ENCODE measurements around the gene C21orf58.

Gene C21orf58

GRCh38 chr21:46304955-46305354, 18.7 kb downstream of the C21orf58 start:
- H3K9ac ChIP-seq (ENCODE audit: low read length): no peak overlapping the region
- H3K9me3 ChIP-seq (ENCODE audit: low read length): no peaks in the 10 kb centered on the region
- H3K27ac ChIP-seq (ENCODE audit: low read depth, low read length): no peak overlapping the region
- no peaks in the 10 kb centered on the region for H3K27me3 ChIP-seq (ENCODE audit: control insufficient read depth in 1 of 2, insufficient read depth in 2 of 2, low read length in 2 of 2)
- H3K4me1 ChIP-seq (ENCODE audit: insufficient read depth, low read length): no peaks in the 10 kb centered on the region
- H3K36me3 ChIP-seq (ENCODE audit: insufficient read depth, low read length): no peaks in the 10 kb centered on the region
- H3K4me3 ChIP-seq (ENCODE audit: low read depth in 1 of 2, low read length in 2 of 2): no peak overlapping the region

GRCh38 chr21:46304437-46304836, 19.2 kb downstream of the C21orf58 start:
- Histone ChIP-seq H3K36me3 (ENCODE audit: insufficient read depth, low read length) (no peaks in the 10 kb centered on the region), H3K4me3 (ENCODE audit: low read depth in 1 of 2, low read length in 2 of 2) (no peak overlapping the region), H3K27me3 (ENCODE audit: control insufficient read depth in 1 of 2, insufficient read depth in 2 of 2, low read length in 2 of 2) (no peaks in the 10 kb centered on the region), H3K4me1 (ENCODE audit: insufficient read depth, low read length) (no peaks in the 10 kb centered on the region), H3K27ac (ENCODE audit: low read depth, low read length) (no peak overlapping the region), H3K9ac (ENCODE audit: low read length) (no peak overlapping the region), H3K9me3 (ENCODE audit: low read length) (no peaks in the 10 kb centered on the region)

GRCh38 chr21:46301759-46302158, 21.9 kb downstream of the C21orf58 start:
- no peak overlapping the region for H3K27ac ChIP-seq (ENCODE audit: low read depth, low read length)
- no peak overlapping the region for H3K4me3 ChIP-seq (ENCODE audit: low read depth in 1 of 2, low read length in 2 of 2)
- no peaks in the 10 kb centered on the region for H3K4me1 ChIP-seq (ENCODE audit: insufficient read depth, low read length)
- peaks cover 0 to 15% of the 10 kb centered on the region in 2 donors for H3K27me3 ChIP-seq (ENCODE audit: control insufficient read depth in 1 of 2, insufficient read depth in 2 of 2, low read length in 2 of 2)
- no peak overlapping the region for H3K9ac ChIP-seq (ENCODE audit: low read length)
- no peaks in the 10 kb centered on the region for H3K9me3 ChIP-seq (ENCODE audit: low read length)
- no peaks in the 10 kb centered on the region for H3K36me3 ChIP-seq (ENCODE audit: insufficient read depth, low read length)

DNA sequence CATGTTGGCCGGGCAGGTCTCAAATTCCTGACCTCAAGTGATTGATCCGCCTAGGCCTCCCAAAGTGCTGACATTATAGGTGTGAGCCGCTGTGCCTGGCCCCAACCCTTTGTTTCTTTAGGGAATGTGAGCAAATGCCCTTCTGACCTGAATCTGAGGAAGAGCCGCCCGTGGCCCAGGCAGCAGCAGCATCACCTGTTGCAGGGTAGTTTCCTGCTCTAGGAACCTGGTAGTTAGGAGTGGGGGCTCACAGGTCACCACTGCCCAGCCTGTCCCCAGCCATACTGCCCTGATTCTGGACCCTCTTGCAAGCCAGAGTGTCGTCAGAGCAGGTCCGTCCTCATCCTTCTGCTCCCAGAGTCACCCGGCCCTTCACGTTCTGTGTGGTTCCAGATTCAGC, 24.5 kb downstream of the C21orf58 start:
- no peaks in the 10 kb centered on the region for H3K4me1 ChIP-seq (ENCODE audit: insufficient read depth, low read length)

GRCh38 chr21:46297338-46298271, 26.1 kb downstream of the C21orf58 start:
- Histone ChIP-seq H3K4me1 (ENCODE audit: insufficient read depth, low read length) (no peaks in the 10 kb centered on the region), H3K9ac (ENCODE audit: low read length) (no peak overlapping the region), H3K27me3 (ENCODE audit: control insufficient read depth in 1 of 2, insufficient read depth in 2 of 2, low read length in 2 of 2) (peaks cover 0 to 15% of the 10 kb centered on the region in 2 donors), H3K4me3 (ENCODE audit: low read depth in 1 of 2, low read length in 2 of 2) (peak overlapping the region; percentile 32 to 50), H3K9me3 (ENCODE audit: low read length) (no peaks in the 10 kb centered on the region), H3K36me3 (ENCODE audit: insufficient read depth, low read length) (no peaks in the 10 kb centered on the region), H3K27ac (ENCODE audit: low read depth, low read length) (no peak overlapping the region)

More for the DNA sequence above, 24.5 kb downstream of the C21orf58 start:
- Histone ChIP-seq H3K9ac (ENCODE audit: low read length) (no peak overlapping the region), H3K4me3 (ENCODE audit: low read depth in 1 of 2, low read length in 2 of 2) (no peak overlapping the region), H3K36me3 (ENCODE audit: insufficient read depth, low read length) (no peaks in the 10 kb centered on the region), H3K27ac (ENCODE audit: low read depth, low read length) (no peak overlapping the region), H3K27me3 (ENCODE audit: control insufficient read depth in 1 of 2, insufficient read depth in 2 of 2, low read length in 2 of 2) (peaks cover 0 to 15% of the 10 kb centered on the region in 2 donors), H3K9me3 (ENCODE audit: low read length) (no peaks in the 10 kb centered on the region)

DNA sequence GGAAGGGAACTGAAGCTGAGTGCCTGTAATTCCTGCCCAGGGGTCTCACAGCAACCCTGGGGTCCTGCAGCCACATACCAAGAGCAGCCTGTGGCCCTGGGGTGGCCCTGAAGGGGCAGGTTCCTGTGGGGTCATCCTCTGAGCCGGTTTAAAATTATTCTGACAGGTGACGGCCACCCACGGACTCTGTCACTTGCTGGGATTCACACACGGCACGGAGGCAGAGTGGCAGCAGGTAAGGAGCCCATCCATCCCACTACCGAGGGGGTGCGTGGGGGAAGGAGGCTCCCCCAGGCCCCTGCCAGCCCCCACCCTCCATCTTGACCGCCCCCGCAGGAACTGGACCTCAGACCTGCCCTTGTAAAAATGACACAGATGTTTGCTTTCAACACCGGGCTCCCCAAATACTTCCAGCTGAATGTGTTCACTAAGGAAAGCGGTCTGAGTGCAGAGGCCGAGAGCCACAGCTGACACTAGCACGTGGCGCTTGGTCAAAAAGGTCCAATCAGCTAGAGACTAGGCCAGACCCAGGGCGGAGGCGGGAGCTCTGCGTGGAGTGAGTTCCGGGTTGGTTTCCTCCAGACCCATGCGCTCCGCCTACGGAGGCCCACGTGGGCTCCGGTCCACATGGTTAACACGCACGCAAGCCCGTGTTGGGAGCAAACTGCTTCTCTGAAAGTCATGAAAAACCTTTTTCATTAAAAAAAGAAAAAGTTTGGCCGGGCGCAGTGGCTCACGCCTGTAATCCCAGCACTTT, 27.5 kb downstream of the C21orf58 start:
- peaks cover 13% of the 10 kb centered on the region for H3K36me3 ChIP-seq (ENCODE audit: insufficient read depth, low read length)
- peaks cover 0 to 15% of the 10 kb centered on the region in 2 donors for H3K27me3 ChIP-seq (ENCODE audit: control insufficient read depth in 1 of 2, insufficient read depth in 2 of 2, low read length in 2 of 2)
- H3K9ac ChIP-seq (ENCODE audit: low read length): no peak overlapping the region
- no peaks in the 10 kb centered on the region for H3K4me1 ChIP-seq (ENCODE audit: insufficient read depth, low read length)
- no peaks in the 10 kb centered on the region for H3K9me3 ChIP-seq (ENCODE audit: low read length)
- no peak overlapping the region for H3K27ac ChIP-seq (ENCODE audit: low read depth, low read length)
- no peak overlapping the region for H3K4me3 ChIP-seq (ENCODE audit: low read depth in 1 of 2, low read length in 2 of 2)

DNA sequence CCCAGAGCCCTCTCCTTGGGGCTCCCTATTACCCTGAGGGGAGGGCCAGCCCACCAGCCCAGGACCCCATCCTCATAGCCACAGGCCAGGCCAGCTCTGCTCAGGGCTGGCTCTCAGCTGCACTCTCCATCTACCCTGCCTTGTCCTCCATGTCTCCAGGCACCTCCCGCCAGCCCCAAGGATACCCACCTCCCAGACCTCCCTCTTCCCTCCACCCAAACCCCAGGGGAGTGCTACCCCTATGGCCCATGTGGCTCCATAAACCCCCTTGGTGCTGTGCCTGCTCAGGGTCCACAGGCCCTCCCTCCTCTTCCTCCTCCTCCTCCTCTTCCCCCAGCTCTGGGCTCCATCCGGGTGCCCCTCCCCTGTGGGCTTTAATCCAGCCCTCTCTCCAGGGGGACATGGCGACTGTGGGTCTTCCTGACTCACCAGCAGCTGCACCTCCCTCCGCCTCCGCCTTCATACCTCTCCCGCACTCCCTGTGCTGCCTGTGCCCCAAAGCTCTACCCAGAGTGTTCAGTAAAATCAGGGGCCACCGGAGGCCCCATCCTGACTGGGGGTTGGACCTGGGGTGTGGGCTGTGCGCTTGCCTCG, 28.4 kb downstream of the C21orf58 start:
- Histone ChIP-seq H3K4me1 (ENCODE audit: insufficient read depth, low read length) (no peaks in the 10 kb centered on the region), H3K4me3 (ENCODE audit: low read depth in 1 of 2, low read length in 2 of 2) (no peak overlapping the region), H3K9ac (ENCODE audit: low read length) (no peak overlapping the region), H3K9me3 (ENCODE audit: low read length) (no peaks in the 10 kb centered on the region), H3K27me3 (ENCODE audit: control insufficient read depth in 1 of 2, insufficient read depth in 2 of 2, low read length in 2 of 2) (peaks cover 0 to 15% of the 10 kb centered on the region in 2 donors), H3K27ac (ENCODE audit: low read depth, low read length) (no peak overlapping the region), H3K36me3 (ENCODE audit: insufficient read depth, low read length) (peaks cover 13% of the 10 kb centered on the region)

DNA sequence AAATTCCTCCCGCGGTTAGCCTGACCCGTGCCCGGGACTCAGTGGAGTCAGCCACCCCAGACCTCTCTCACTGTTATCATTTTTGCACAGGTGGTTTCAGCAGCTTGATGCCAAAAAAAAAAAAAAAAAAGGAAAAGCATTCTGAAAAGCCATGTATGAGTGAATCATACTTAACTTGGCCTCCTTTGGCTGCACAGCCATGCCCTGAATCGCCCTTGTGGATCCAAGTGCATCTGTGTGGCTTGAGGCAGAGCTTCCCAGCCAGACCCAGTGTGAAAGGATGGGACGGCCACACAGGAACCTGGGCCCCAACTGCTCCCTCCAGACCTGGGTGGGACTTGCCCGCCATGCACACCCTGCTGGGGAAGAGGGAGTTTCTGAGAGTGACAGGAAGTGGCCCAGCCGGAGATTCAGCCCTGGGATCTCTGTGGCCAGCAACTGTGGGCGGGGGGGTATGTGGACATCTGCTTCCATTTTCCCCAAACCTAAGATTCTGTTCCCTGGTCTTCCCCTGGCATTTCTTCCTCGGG, 29.0 kb downstream of the C21orf58 start:
- Histone ChIP-seq H3K9ac (ENCODE audit: low read length) (no peak overlapping the region), H3K4me3 (ENCODE audit: low read depth in 1 of 2, low read length in 2 of 2) (no peak overlapping the region), H3K4me1 (ENCODE audit: insufficient read depth, low read length) (no peaks in the 10 kb centered on the region), H3K27me3 (ENCODE audit: control insufficient read depth in 1 of 2, insufficient read depth in 2 of 2, low read length in 2 of 2) (peaks cover 0 to 15% of the 10 kb centered on the region in 2 donors), H3K9me3 (ENCODE audit: low read length) (no peaks in the 10 kb centered on the region), H3K36me3 (ENCODE audit: insufficient read depth, low read length) (peaks cover 13% of the 10 kb centered on the region), H3K27ac (ENCODE audit: low read depth, low read length) (no peak overlapping the region)

DNA sequence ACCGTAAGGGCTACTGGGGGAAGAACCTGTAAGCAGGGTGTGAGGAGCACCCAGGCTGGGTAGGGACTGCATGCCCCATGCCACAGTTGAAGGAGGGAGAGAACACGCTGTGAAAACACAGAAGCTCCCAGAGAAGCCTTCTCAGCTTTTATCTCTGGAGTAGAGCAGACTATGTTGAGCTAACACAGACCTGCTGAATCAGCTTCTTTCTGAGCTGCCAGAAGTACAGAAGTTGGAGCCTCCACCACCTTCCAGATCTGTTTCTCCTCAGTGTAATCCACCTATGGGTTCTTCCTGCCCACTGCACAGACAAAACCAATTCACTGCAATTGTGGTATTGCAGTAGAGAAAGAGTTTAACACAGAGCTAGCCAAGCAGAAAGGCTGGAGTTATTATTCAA, 32.1 kb downstream of the C21orf58 start:
- H3K4me3 ChIP-seq (ENCODE audit: low read depth in 1 of 2, low read length in 2 of 2): no peak overlapping the region
- H3K27me3 ChIP-seq (ENCODE audit: control insufficient read depth in 1 of 2, insufficient read depth in 2 of 2, low read length in 2 of 2): no peaks in the 10 kb centered on the region
- H3K36me3 ChIP-seq (ENCODE audit: insufficient read depth, low read length): peaks cover 13% of the 10 kb centered on the region
- no peak overlapping the region for H3K27ac ChIP-seq (ENCODE audit: low read depth, low read length)
- H3K9me3 ChIP-seq (ENCODE audit: low read length): no peaks in the 10 kb centered on the region
- H3K9ac ChIP-seq (ENCODE audit: low read length): no peak overlapping the region
- H3K4me1 ChIP-seq (ENCODE audit: insufficient read depth, low read length): peaks cover 7% of the 10 kb centered on the region

- Histone ChIP-seq H3K9me3 (ENCODE audit: low read length) (no peaks in the 10 kb centered on the region), H3K27ac (ENCODE audit: low read depth, low read length) (no peak overlapping the region), H3K4me3 (ENCODE audit: low read depth in 1 of 2, low read length in 2 of 2) (no peak overlapping the region), H3K4me1 (ENCODE audit: insufficient read depth, low read length) (peaks cover 17% of the 10 kb centered on the region), H3K9ac (ENCODE audit: low read length) (no peak overlapping the region), H3K27me3 (ENCODE audit: control insufficient read depth in 1 of 2, insufficient read depth in 2 of 2, low read length in 2 of 2) (no peaks in the 10 kb centered on the region), H3K36me3 (ENCODE audit: insufficient read depth, low read length) (peaks cover 13% of the 10 kb centered on the region)
These were observed 34.0 kb downstream of the C21orf58 start for GRCh38 chr21:46289655-46290179.

DNA sequence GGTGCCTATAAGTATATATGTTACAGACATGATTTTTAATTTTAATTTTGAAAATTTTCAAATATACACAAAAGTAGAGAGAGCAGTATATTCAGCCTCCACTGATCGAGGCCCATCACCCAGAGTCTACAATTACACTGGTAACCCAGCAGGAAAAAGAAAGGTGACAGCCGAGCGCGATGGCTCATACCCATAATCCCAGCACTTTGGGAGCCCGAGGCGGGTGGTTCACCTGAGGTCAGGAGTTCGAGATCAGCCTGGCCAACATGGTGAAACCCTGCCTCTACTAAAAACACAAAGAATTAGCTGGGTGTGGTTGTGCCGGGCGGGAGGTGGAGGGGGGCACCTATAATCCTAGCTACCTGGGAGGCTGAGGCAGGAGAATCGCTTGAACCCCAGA, 36.1 kb downstream of the C21orf58 start:
- Histone ChIP-seq H3K27ac (ENCODE audit: low read depth, low read length) (no peak overlapping the region), H3K9ac (ENCODE audit: low read length) (no peak overlapping the region), H3K27me3 (ENCODE audit: control insufficient read depth in 1 of 2, insufficient read depth in 2 of 2, low read length in 2 of 2) (no peaks in the 10 kb centered on the region), H3K4me1 (ENCODE audit: insufficient read depth, low read length) (peaks cover 38% of the 10 kb centered on the region), H3K36me3 (ENCODE audit: insufficient read depth, low read length) (peaks cover 24% of the 10 kb centered on the region), H3K4me3 (ENCODE audit: low read depth in 1 of 2, low read length in 2 of 2) (no peak overlapping the region), H3K9me3 (ENCODE audit: low read length) (no peaks in the 10 kb centered on the region)
